Muscle of back (tissue), 13 donors: ENCODE results near the gene IL21. TPM values are rescaled to one million over a fixed set of nuclear protein-coding genes. Genes with fewer than 3 reads are reported as not detected.
A peak's percentile ranks its signal among the peaks of the same experiment; 100 is the strongest.
"Not testable (repeated sequence)": the region's sequence is repeated elsewhere in the genome, so short reads cannot be mapped to it uniquely, and the experiment has no call there.

ENCODE experiments used
- DNase-seq, 3 donors: peaks; one replicate each; pipeline versions ENCODE4 v3.0.0 to v3.0.0-alpha.2; 2013
- long read RNA-seq, 9 donors: transcript quantifications; one replicate each; lab custom pipeline, GENCODE V29; 2026
- polyA plus RNA-seq, 10 donors: library from polyadenylated mRNA; unstranded; fragments of 120-200 nt; gene quantifications; one replicate each; pipeline ENCODE4 v1.2.1, GENCODE V29; 2013; ENCODE audit not compliant: insufficient read length in 10 of 10

Gene IL21
- polyA plus RNA-seq: under 1 TPM in 1 of 10 donors, not detected in 9; 0.05 TPM
- long read RNA-seq, donor 1: 0 reads
- long read RNA-seq, donor 2: 0 reads
- long read RNA-seq, donor 3: 0 reads
- long read RNA-seq, donor 4: 0 reads
- long read RNA-seq, donor 5: 0 reads
- long read RNA-seq, donor 6: 0 reads
- long read RNA-seq, donor 7: 0 reads
- long read RNA-seq, donor 8: 0 reads
- long read RNA-seq, donor 9: 0 reads

DNA sequence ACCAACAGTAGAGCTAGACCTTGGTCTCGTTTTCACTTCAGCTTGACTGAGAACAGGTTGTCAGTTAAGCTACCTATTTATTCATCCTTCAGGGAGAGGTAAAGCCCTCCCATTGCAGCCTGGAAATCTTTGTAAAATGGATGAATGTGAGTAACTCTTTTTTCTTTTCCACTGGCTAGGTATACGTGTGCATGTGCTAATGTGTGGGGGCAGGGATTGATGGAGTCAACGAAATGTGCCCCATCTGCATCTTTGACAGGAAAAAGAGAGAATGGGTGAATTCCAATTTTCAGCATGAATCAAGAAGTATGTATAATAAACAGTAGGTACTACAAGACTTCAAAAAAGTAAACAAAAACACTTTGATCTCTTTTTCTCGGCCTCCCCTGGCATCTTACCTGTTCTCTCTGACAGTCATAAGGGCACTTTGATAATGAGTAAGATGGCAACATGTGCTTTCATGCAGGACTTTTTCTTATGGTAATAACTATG lies at the start of gene IL21:
TSS of gene IL21 (minus strand) at position 51 of the 492 bp plus-strand sequence. CDS start 55 bp downstream, outside the sequence.
- DNase-seq: no peak

DNA sequence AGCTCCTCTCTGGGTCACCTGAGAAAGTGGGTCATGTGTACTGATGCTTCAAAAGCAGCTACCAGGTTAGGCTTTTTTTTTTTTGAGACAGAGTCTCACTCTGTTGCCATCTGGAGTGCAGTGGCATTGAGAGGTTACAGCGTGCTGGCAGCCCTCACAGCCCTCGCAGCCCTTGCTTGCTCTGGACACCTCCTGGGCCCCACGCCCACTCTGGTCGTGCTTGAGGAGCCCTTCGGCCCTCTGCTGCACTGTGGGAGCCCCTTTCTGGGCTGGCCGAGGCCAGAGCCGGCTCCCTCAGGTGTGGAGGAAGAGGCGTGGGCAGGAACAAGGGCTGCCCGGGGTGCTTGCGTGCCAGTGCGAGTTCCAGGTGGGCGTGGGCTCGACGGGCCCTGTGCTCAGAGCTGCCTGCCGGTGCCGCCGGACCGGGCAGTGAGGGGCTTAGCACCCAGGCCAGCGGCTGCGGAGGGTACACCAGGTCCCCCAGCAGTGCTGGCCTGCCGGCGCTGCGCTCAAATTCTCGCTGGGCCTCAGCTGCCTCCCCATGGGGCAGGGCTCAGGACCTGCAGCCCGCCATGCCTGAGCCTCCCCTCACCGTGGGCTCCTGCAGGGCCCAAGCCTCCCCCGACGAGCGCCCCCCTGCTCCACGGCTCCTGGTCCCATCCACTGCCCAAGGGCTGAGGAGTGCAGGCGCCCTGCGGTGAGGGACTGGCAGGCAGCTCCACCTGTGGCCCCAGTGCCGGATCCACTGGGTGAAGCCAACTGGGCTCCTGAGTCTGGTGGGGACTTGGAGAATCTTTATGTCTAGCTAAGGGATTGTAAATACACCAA lies 49.3 kb upstream of the IL21 start:
- no peak for DNase-seq

DNA sequence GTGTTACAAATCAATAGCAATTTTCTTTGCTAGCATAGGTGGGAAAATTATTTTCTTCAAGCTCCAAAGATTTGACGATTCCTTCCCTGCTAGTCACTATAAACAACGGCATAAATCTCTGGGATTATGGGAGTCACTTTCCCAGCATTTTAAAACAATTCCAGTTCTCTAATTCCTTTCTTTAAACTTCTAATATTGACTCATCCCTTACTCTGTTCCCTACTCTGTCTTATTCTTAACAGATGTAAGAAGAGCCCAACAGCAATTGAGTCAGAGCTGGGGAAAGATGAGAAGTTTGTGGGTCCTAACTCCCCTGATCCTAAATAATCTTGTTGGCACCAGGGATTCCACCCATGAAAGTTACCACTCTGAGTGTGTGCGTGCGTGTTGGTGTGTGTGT lies 47.4 kb upstream of the IL21 start:
- DNase-seq: peak in 1 of 3 donors; percentile 69

DNA sequence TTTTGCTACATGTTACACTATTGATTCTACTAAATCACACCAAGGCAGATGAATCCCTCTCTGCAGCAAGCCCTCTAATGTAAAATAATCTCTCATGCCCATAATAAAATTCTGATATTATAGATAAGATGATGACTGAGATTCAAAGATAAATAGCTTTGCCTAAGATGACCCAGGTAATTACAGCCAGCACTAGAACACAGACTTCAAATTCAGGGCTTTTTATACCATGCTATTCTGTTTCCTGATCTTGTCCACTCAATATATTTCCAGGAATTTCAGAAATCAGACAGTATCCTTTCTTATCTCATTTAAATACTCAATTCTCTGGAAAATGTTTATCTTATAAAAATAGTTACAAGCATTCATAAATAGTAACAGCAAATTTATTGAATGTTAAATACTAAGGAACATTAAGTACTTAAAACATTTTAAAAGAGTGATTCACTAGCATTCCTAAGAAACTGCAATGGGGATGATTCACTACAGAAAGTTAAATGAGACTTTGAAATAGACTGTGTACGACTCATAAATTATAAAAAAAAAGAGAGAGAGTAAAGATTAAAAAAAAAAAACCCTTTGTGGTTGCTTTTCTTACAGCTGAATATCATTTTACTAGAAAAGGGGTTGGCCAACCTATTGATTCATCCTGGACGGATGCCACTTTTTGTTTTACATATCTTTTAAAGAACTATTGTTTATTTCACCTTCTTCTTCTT lies 45.8 kb upstream of the IL21 start:
- peak in 1 of 3 donors; percentile 91 for DNase-seq

DNA sequence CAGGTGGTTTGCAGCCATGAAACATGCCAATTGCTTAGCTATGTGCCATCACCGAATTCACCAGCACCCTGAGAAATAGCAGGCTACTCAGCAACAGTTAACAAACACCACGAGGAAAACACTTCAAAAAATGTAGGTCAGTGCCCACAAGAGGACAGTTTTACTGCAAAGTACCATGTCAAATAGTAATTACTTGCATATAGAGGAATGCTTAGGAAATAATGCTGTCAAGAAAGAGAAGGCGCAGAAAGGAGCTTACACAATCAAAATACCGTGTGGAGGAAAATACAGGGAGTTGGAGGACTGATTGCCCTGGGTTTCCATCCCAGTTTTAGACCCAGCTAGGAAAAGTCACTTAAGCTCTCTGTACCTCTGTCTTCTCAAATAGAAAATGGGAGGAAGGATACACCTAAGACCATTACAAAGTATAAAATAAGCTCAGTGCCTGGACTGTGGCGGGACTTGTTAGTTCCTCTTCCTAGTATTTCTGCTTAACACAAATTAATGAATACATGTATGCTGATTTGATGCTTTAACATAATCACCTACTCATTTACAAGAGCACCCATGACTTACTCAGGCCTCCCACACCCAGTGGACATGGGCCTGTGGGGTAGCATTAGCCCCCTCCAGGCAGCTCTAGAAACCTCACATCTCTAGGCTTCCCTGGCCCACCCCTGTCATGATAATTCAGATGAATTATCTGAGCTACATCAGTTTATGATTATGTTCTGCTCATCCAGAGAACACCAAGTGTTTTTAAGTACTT lies 44.5 kb upstream of the IL21 start:
- peak in 1 of 3 donors; percentile 14 for DNase-seq

DNA sequence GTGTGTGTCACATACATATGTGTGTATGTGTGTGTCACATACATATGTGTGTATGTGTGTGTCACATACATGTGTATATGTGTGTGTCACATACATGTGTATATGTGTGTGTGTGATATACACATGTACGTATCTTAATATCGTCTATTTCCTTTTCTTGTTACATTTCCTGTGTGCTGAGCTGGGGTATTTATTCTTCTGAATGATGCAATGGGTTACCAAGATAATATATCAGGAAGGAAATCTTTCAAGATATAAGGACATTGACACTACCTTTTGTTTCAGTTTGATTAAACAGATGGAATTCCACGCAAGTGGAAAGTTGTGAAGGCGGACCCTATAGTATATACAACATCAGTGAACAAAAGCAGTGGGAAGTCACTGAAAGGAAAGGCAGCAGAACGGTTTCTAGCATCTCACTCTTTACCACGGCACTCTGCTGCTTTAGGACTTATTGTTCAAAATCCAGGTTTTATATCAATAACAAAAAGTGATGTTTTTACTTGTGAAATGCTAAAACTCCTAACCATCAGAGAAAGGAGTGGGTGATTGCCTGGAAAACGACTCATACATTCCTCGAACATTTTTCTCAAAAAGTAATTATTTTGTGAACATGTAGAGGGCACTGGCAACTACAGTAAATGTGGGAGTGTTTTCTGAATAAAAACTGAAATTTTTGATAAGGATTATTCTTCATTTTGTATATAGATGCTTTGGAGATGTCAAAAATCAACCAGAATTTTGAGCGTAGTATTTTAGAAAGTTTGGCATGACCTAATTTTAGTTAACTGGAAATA lies 43.1 kb upstream of the IL21 start:
- DNase-seq: no peak

DNA sequence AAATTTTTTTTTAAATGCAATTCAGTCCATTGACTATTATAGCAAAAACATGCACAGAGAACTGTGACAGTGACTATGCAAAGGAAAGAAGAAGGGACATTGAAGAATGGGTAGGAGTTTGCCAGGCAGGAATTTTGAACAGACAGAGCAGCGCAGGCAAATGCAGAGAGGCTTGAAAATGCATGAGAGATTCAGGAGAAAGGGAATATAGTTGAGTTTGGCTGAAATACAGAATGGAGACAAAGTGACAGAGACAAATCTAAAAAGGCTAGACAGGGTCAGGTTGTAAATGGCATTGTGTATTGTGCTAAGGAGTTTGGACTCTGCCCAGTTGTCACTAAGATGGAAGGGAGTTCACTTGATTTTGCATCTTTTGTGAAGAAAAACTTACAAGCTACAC lies 42.4 kb upstream of the IL21 start:
- no peak for DNase-seq

DNA sequence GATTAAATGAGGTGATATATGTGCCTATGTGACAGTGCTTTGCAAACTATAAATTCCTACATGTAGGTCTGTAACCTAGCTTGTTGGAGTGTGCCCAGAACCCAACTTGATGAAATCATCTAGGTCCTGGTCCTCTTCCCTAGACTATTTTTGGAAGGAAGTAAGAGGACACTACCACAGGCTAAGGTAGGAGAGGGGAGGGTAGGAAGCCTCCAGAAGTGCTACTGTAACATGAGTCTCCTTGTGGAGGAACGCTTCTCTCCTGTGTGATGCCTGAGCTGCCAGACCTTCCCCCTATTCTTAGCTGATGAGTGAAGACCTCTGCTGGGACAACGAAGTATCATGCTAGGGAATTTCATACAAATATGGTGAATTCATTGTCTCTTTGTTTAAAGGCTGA lies 41.8 kb upstream of the IL21 start:
- peak; percentile 4 to 25 (median 5) for DNase-seq

DNA sequence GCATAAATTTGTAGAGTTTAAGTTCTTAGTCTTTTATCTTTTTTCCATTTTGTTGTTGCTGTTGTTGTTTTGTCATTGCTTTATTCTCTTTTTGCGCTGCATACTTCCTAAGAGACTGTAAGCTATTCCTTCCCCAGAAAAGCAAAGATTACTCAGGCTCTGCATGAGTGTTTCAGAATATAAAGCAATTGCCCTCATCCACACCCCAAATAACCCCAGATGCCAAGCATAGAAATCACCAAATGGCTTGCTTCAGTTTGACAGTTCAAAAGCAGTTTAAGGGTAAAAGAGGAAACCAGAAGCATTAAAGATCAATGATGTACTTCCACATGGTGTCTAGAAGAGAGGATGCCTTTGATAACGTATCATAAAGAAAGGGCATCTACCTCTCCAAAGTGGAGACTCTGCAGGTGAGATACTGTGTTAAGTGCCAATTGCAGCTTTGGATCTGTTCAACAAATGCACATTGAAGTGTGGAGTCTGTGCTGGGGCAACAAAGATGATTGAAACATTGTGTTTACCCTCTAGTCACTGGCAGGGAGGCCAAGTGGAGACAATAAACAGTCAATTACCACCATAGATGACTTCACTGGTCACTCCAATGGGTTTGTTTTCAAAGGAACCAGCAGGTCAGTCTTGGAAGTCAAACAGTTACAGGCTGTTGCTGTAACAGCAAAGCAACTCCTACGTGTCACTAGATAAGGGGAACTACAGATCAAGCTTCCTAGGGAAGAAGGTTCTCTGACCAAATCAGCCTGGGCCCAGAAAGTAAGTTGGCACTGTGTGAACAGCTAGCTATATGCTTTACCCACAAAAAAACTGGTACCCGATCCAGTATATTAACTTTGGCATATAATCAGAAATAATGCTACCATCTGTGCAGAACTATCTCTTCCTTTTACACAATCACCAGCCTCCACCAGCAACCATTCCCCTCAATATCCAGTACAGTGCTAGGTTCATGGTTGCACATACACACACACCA lies 40.6 kb upstream of the IL21 start:
- DNase-seq: no peak

DNA sequence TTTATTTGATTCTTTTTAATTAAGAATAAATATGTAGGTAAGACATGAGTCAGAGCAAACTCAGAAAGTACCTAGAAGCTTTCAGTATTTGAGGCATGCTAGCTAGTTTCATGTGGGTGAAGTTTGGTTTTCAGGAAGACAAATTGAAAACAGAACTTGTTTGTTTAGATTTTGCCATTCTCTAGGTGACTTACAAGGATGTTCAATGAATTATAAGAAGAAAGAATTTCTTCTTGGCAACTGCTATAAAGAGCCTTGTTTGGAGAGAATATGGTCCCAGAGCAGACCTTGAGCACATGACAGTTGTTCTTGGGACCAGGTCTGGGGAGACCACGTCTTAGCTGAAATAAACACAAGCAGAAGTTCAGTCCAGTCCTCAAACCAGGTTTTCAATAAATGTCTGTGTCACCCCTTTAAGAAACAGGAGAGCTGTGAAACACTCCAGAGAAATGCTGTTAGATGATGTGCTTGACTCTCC lies 38.0 kb upstream of the IL21 start:
- no peak for DNase-seq

DNA sequence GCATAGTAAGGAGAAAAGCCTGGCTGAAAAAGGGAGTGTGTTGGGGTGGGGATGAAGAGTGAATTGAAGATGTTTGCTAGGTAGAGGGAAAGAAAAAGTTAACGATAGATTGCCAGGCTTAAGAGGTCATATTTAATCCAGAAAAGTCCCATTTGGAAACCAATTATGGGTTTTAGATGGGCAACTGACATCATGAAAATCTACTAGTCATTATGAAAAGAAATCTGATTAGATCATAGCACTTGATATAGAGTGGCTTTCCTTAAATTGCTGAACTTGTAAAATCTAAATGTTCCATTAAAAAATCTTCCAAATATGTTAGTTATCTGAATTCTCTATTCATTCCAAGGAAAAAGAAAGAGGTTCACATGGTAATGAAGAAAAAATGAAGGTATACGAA lies 37.5 kb upstream of the IL21 start:
- no peak for DNase-seq

DNA sequence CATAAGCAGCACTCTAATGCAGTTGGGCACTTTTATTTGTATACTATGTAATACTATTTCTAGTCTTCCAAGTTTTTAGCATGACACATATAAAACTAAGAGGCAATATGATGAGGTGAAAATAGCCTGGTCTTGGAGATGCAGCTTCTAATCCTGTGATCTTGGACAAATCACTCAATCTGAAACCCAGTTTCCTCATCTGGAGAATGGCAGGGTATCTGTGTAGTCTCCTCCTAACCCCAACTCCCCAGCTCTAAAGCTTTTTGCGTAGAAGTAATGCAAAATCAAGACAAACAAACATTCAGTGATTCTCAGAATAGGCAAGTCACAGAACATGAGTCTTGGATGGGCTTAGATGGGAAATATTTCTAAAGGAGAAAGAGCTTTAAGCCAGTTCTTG lies 36.7 kb upstream of the IL21 start:
- DNase-seq: no peak

DNA sequence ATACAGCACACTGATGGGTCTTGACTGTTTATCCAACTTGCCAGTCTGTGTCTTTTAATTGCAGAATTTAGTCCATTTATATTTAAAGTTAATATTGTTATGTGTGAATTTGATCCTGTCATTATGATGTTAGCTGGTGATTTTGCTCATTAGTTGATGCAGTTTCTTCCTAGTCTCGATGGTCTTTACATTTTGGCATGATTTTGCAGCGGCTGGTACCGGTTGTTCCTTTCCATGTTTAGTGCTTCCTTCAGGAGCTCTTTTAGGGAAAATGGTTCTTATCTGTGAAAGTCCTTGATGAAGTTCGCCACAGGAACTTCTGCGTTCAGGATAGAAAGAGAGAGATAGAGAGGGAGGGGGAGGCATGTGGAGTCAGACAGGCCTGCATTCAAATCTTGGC lies 35.7 kb upstream of the IL21 start:
- not testable (repeated sequence) for DNase-seq

DNA sequence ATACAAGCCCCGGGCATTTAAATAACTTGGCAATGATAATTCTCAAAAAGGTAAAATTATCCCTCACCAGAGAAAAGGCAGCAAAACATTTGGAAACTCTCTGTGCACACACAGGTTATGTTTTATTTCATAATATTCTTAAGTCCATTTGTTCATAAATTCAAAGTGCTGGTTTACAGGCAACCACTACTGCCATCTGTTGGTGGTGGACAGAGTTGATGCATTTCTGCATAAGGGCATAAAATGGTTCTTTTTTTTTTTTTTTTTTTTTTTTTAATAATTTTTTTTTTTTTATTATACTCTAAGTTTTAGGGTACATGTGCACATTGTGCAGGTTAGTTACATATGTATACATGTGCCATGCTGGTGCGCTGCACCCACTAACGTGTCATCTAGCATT lies 31.5 kb upstream of the IL21 start:
- DNase-seq: peak in 2 of 3 donors; percentile 15 to 30

DNA sequence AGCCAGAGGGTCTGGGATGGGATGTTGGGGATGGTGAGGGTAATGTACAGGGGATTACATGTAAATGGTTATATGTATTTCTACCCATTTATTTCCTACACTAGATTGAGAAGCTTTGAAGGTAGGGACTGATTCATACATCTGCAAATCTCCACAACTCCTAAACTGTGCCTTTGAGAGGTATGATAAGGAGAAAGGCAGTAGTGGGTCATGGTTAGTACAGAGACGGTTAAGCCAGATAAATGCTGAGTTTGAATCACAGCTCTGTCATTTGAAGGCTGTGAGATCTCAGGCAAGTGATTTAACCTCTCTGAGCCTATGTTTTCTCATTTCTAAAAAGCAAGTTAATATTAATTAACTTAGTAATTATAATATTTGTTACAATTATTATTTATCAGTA lies 29.3 kb upstream of the IL21 start:
- no peak for DNase-seq

DNA sequence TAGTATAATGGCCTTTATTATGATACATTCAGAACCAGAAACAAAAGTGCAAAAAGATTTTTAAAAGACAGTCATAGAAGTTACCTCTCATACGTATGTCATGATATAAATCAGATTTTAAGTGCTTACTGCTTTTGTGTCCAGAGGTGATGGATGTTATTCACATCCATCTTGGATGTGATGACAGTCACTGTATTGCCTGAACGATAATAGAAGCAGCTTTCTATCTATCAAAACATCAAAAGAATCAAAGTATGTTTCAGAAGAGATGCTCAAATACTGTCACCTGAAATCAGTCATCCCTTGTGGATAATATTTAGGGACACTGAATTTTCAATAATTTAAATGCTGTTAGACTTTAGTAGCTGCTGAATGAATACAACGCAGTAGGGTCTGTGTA lies 26.8 kb upstream of the IL21 start:
- DNase-seq: no peak

DNA sequence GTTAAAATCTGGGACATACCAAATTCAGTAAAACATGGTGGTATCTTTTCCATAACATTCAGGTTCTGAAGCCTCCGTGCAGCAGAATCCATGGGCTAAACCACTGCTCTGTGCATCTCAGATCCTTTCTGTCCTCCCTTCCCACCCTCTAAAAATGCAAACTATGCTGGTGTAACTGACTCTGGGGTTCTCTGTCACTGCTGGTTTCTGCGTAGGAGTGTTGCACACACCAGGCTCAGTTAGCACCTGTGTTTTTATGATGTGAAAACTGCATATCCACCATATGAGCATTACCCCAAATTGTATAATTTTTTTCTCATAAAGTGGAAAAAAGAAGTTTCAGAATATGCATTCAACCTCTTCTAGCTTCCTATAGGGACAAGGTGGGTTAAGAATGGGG lies 22.4 kb upstream of the IL21 start:
- DNase-seq: no peak

DNA sequence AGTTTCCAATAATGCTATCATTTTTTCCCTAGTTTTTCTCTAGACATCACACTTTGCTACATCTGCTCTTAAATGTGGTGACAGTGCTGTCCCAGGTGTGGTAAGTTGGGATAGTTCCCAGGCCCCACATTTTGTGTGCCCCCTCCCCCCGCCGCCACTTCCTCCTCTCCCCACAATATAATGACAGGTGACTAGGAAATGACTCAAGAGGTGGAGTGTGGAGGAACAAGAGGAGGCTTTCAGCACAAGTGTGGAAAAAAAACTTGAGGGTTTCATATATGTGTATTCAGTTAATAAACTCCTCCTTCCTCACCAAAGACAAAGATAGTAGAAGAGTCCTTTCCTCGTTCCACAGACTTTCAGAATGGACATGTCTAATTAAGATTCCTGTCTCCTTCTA lies 18.3 kb upstream of the IL21 start:
- DNase-seq: no peak

DNA sequence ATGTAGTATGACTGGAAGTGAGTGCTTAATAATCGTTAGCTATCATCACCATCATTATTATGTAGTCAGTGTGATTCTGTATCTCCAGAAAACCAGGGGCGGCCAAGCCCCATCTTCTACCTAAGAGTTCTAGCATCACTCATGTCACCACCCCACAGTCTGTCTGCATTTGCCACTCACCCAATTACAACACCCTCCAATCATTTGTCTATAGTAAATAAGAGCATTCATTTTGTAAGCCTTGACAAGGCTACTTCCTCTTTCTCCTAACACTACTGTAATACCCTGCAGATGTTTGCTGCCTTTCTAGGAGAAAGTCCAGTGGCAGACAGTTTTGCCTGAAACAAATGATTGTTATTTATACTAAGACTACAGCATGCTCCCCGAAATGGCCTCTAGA lies 15.8 kb upstream of the IL21 start:
- DNase-seq: no peak

DNA sequence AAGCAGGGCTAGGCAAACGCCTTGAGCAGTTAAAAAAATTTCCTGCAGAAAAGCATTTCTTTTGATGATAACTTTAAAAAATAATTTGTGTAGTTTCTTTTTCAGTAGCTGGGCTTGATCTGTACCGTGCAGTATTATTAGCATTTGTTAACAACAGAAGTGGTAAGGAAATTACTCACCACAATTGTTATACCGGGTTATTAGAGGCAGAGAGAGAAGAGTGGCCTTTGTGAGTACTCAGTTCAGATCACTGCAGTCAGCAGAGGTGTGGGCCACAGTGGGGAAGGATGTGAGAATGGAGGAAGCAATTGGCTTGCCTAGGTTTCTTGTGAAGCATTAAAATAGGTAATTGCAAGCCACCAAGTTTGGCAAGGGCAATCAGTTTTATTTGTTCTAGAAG lies 14.3 kb upstream of the IL21 start:
- no peak for DNase-seq
